Type B pancreatic cell (in vitro differentiated cells): Measurements from ENCODE around the gene DNAJC15. TPM values are rescaled to one million over a fixed set of nuclear protein-coding genes. Genes with fewer than 3 reads are reported as not detected.
"Not testable (repeated sequence)": the region's sequence is repeated elsewhere in the genome, so short reads cannot be mapped to it uniquely, and the experiment has no call there.

ENCODE experiments used
- DNase-seq: peaks from one replicate; pipeline ENCODE4 v3.0.0; 2021; ENCODE audit warnings: mixed read lengths; ENCODE audit not compliant: unreplicated experiment; ENCODE audit errors: extremely low spot score
- H3K27ac Mint-ChIP-seq: 2 replicates; pipeline ENCODE4 v1.8.0; 2021; ENCODE audit warnings: mild to moderate bottlenecking, mixed read lengths
- H3K27me3 Mint-ChIP-seq: 2 replicates; pipeline ENCODE4 v1.8.0; 2021; ENCODE audit warnings: mixed read lengths
- H3K36me3 Mint-ChIP-seq: 2 replicates; pipeline ENCODE4 v1.8.0; 2021; ENCODE audit warnings: mixed read lengths
- H3K4me1 Mint-ChIP-seq: one replicate; pipeline ENCODE4 v1.8.0; 2021; ENCODE audit warnings: mixed read lengths; ENCODE audit not compliant: unreplicated experiment
- H3K4me3 Mint-ChIP-seq: 2 replicates; pipeline ENCODE4 v1.8.0; 2021; ENCODE audit warnings: mild to moderate bottlenecking, mixed read lengths
- H3K9me3 Mint-ChIP-seq: 2 replicates; pipeline ENCODE4 v1.8.0; 2021; ENCODE audit warnings: mixed read lengths
- CTCF ChIP-seq: fragments of 200-600 bp; sonication (generic); conservative IDR thresholded peaks from 2 replicates; pipeline ENCODE4 v1.5.0; 2021; ENCODE audit warnings: antibody characterized with exemption, mild to moderate bottlenecking
- total RNA-seq: library from RNA; stranded (reverse); gene quantifications from 2 replicates; pipeline ENCODE4 v1.2.1, GENCODE V29; 2021; ENCODE audit warnings: low replicate concordance

Gene DNAJC15
- total RNA-seq, 1 donor from 2014 or later, result 19.7 TPM

- peak overlapping the region; percentile 72 for H3K4me3 Mint-ChIP-seq
- TF ChIP-seq CTCF, result no peak
- DNase-seq, result no peak
- H3K36me3 Mint-ChIP-seq, result peaks cover 60% of the 10 kb centered on the region
- H3K9me3 Mint-ChIP-seq, result peaks cover 23% of the 10 kb centered on the region
- peak overlapping the region; percentile 75 for H3K27ac Mint-ChIP-seq
- H3K4me1 Mint-ChIP-seq, result peaks cover 51% of the 10 kb centered on the region
- H3K27me3 Mint-ChIP-seq, result no peaks in the 10 kb centered on the region
These were observed 38.3 kb downstream of the DNAJC15 start for GRCh38 chr13:43061496-43062280.

- Mint-ChIP-seq H3K4me1 (peaks cover 9% of the 10 kb centered on the region), H3K27me3 (no peaks in the 10 kb centered on the region), H3K4me3 (no peak overlapping the region), H3K27ac (no peak overlapping the region), H3K36me3 (peaks cover 44% of the 10 kb centered on the region), H3K9me3 (peaks cover 4% of the 10 kb centered on the region)
- no peak for DNase-seq
- no peak for TF ChIP-seq CTCF
These were observed 48.4 kb downstream of the DNAJC15 start for GRCh38 chr13:43071824-43072223.

- Mint-ChIP-seq H3K4me3 (no peak overlapping the region), H3K27ac (no peak overlapping the region), H3K27me3 (no peaks in the 10 kb centered on the region), H3K4me1 (peaks cover 13% of the 10 kb centered on the region), H3K9me3 (peaks cover 4% of the 10 kb centered on the region), H3K36me3 (peaks cover 44% of the 10 kb centered on the region)
- DNase-seq, result no peak
- TF ChIP-seq CTCF, result no peak
These were observed 49.0 kb downstream of the DNAJC15 start for GRCh38 chr13:43072394-43072793.

- H3K4me1 Mint-ChIP-seq, result peaks cover 21% of the 10 kb centered on the region
- no peak for DNase-seq
- H3K36me3 Mint-ChIP-seq, result peaks cover 38% of the 10 kb centered on the region
- TF ChIP-seq CTCF, result no peak
- H3K27me3 Mint-ChIP-seq, result no peaks in the 10 kb centered on the region
- H3K27ac Mint-ChIP-seq, result peak overlapping the region; percentile 8
- no peak overlapping the region for H3K4me3 Mint-ChIP-seq
- peaks cover 4% of the 10 kb centered on the region for H3K9me3 Mint-ChIP-seq
These were observed 51.6 kb downstream of the DNAJC15 start for GRCh38 chr13:43074824-43075510.

- H3K4me1 Mint-ChIP-seq, result peaks cover 21% of the 10 kb centered on the region
- not testable (repeated sequence) for H3K27ac Mint-ChIP-seq
These were observed 52.1 kb downstream of the DNAJC15 start for GRCh38 chr13:43075511-43075902.

GRCh38 chr13:43077046-43077445, 53.7 kb downstream of the DNAJC15 start:
- DNase-seq, result no peak
- H3K27me3 Mint-ChIP-seq, result no peaks in the 10 kb centered on the region
- no peak overlapping the region for H3K4me3 Mint-ChIP-seq
- TF ChIP-seq CTCF, result no peak
- H3K9me3 Mint-ChIP-seq, result peaks cover 11% of the 10 kb centered on the region
- no peak overlapping the region for H3K27ac Mint-ChIP-seq
- peaks cover 43% of the 10 kb centered on the region for H3K36me3 Mint-ChIP-seq
- H3K4me1 Mint-ChIP-seq, result peaks cover 21% of the 10 kb centered on the region

More at GRCh38 chr13:43075511-43075902, 52.1 kb downstream of the DNAJC15 start:
- not testable (repeated sequence) for H3K9me3 Mint-ChIP-seq, DNase-seq, H3K4me3 Mint-ChIP-seq, H3K27me3 Mint-ChIP-seq
- H3K36me3 Mint-ChIP-seq, result peaks cover 41% of the 10 kb centered on the region
